ENCODE measurements around the gene MAPK7. TPM values are rescaled to one million over a fixed set of nuclear protein-coding genes. Genes with fewer than 3 reads are reported as not detected.
A peak's percentile ranks its signal among the peaks of the same experiment; 100 is the strongest.

The MAPK7 gene
- total RNA-seq = 10 to 100 TPM in 7 of 8 experiments, 1 to 10 TPM in 1; 9.8 to 20.1 (median 13.4) TPM

DNA sequence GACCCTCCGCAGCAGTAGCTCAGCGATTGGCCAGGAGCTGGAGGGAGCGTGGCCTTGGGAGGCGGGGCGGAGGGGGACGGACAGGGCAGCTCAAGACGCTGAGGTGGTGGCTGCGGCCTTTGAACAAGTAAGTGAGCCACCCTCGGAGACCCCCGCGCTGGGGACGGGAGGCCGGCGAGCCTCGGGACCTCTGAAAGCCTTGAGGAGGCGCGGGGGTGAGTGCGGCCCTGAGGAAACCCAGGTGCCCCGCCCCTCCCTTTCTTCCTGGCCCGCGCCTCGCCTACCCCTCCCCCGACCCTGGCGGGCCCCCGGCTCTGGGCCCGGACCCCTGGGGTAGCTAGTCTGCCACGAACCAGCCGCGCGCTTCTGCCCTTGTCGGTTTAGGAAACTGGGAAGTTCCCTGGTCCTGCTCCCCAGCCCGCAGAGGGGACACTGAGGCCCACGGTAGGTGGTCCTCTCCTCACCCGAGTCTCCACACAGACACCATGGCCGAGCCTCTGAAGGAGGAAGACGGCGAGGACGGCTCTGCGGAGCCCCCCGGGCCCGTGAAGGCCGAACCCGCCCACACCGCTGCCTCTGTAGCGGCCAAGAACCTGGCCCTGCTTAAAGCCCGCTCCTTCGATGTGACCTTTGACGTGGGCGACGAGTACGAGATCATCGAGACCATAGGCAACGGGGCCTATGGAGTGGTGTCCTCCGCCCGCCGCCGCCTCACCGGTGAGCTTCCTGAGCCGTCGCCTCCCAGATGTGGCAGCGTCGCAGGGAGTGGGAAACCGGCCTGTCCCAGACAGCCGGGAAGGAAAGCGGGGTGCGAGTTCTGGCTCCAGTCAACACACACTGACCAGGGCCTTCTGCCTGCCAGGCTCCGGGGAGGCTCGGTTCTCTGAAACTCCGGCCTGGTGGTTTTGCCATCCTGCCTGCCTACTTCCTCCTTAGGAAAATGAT, at the start of gene MAPK7:
MAPK7 (plus strand) TSS at position 83 of the 945 bp plus-strand sequence; CDS start at position 486, 403 bp downstream.
- H3K4me1 ChIP-seq (replicated peaks in 1 of 2) = peaks cover 6 to 11% of the 10 kb centered on the region in 2 donors
- peak within 1 kb of the TSS; percentile 50 to 62 (median 56) for H3K4me3 ChIP-seq
- peak in 3 of 8 experiments; percentile 0 to 5 (median 1) for ATAC-seq (replicated peaks in 6 of 8)
- 0 to 14% (median 5%) methylated on average over 1 to 7 of the region's 69 CpGs; no CpG with 5 or more reads in 6 of the 10 experiments for WGBS, 10 experiments
- in situ Hi-C loops (cut with MboI; ENCODE audit: low pct_unique_long_range_greater_than_20kb in 2 of 9, low sequenced_read_pairs in 9 of 9, unreplicated experiment in 9 of 9) = loop anchor here in 1 of 9 experiments (5.0 kb wide), 1 partner anchor 69 kb away; no protein-coding TSS in a partner anchor
- peak within 1 kb of the TSS; percentile 91 to 97 for H3K27ac ChIP-seq

- in situ Hi-C loops (cut with MboI; ENCODE audit: low pct_unique_long_range_greater_than_20kb in 2 of 9, low sequenced_read_pairs in 9 of 9, unreplicated experiment in 9 of 9) = no loop called here
- no peak overlapping the region for H3K27ac ChIP-seq
- peaks cover 0 to 3% of the 10 kb centered on the region in 2 donors for H3K4me1 ChIP-seq (replicated peaks in 1 of 2)
- H3K4me3 ChIP-seq = no peak overlapping the region
- ATAC-seq (replicated peaks in 6 of 8) = no peak
- 80 to 100% (median 82%) methylated on average over 1 to 2 of the region's 2 CpGs; no CpG with 5 or more reads in 6 of the 10 experiments for WGBS, 10 experiments
Observed at GRCh38 chr17:19329136-19329535, 49.2 kb upstream of the MAPK7 start.

GRCh38 chr17:19329839-19330238, 48.5 kb upstream of the MAPK7 start:
- in situ Hi-C loops (cut with MboI; ENCODE audit: low pct_unique_long_range_greater_than_20kb in 2 of 9, low sequenced_read_pairs in 9 of 9, unreplicated experiment in 9 of 9) = no loop called here
- WGBS, 10 experiments = 80 to 100% (median 100%) methylated on average over 1 to 2 of the region's 2 CpGs; no CpG with 5 or more reads in 4 of the 10 experiments
- no peak overlapping the region for H3K4me3 ChIP-seq
- peaks cover 0 to 3% of the 10 kb centered on the region in 2 donors for H3K4me1 ChIP-seq (replicated peaks in 1 of 2)
- no peak overlapping the region for H3K27ac ChIP-seq
- ATAC-seq (replicated peaks in 6 of 8) = no peak

- Histone ChIP-seq H3K4me1 (replicated peaks in 1 of 2) (peaks cover 0 to 3% of the 10 kb centered on the region in 2 donors), H3K27ac (no peak overlapping the region), H3K4me3 (no peak overlapping the region)
- ATAC-seq (replicated peaks in 6 of 8) = no peak
- WGBS, 10 experiments = 40 to 90% (median 75%) methylated on average over 1 to 3 of the region's 3 CpGs; no CpG with 5 or more reads in 2 of the 10 experiments
- in situ Hi-C loops (cut with MboI; ENCODE audit: low pct_unique_long_range_greater_than_20kb in 2 of 9, low sequenced_read_pairs in 9 of 9, unreplicated experiment in 9 of 9) = no loop called here
Observed at GRCh38 chr17:19330271-19330670, 48.0 kb upstream of the MAPK7 start.

DNA sequence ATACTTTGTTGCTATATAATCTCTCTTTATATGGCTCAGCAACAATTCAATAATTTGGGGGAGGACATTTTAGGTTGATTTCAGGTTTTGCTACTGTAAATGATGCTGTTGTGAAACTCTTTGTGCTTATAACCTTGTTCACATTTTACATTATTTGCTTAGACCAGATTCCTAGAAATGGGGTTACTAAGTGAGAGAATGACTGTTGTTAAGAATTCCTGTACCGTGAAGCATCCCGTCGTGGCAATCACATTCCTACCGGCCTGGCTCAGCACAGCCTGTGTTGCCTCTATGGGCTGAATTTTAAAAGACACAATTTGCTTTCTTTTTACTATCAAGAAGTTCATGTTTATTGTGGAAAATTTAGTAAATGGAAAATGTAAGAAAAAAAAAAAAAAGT, 47.2 kb upstream of the MAPK7 start:
- in situ Hi-C loops (cut with MboI; ENCODE audit: low pct_unique_long_range_greater_than_20kb in 2 of 9, low sequenced_read_pairs in 9 of 9, unreplicated experiment in 9 of 9) = no loop called here
- Histone ChIP-seq H3K27ac (no peak overlapping the region), H3K4me1 (replicated peaks in 1 of 2) (peaks cover 0 to 3% of the 10 kb centered on the region in 2 donors), H3K4me3 (no peak overlapping the region)
- WGBS, 10 experiments = 10 to 80% (median 60%) methylated on average over 1 to 4 of the region's 4 CpGs; no CpG with 5 or more reads in 3 of the 10 experiments
- ATAC-seq (replicated peaks in 6 of 8) = peak in 4 of 8 experiments; percentile 47 to 85 (median 72)

DNA sequence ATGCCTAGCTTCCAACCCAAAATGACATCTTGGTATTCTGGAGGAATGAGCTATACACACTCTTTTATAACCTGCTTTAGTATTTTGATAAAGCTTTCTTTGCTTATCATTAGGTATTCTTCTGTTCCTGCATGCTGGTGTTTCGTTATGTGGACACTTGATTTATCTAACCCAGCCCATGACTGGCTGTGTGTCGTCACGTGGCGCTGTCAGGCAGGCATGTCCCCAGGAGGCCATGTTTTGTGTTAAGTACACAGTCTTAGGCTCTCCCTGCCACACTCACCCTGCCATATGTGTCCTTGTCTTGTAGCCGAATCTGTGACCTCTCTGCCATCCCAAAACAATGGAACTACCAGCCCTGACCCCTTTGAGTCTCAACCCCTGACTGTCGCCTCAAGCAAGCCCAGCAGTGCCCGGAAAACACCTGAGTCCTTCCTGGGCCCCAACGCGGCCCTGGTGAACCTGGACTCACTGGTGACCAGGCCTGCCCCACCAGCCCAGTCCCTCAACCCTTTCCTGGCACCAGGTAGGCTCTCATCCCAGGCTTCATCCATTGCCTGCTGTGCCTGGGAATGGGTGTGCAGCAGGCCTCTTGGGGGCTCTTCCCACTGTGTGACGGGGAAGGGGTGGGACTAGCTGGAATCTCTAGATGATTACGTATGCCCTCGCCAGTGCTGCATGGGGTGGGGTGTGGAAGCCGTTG, 46.6 kb upstream of the MAPK7 start:
- 0 to 100% (median 85%) methylated on average over 1 to 10 of the region's 13 CpGs; no CpG with 5 or more reads in 1 of the 10 experiments for WGBS, 10 experiments
- H3K27ac ChIP-seq = peak overlapping the region in 1 of 2 donors; percentile 8
- peak in 5 of 8 experiments; percentile 13 to 85 (median 69) for ATAC-seq (replicated peaks in 6 of 8)
- peaks cover 3 to 6% of the 10 kb centered on the region in 2 donors for H3K4me1 ChIP-seq (replicated peaks in 1 of 2)
- H3K4me3 ChIP-seq = no peak overlapping the region
- in situ Hi-C loops (cut with MboI; ENCODE audit: low pct_unique_long_range_greater_than_20kb in 2 of 9, low sequenced_read_pairs in 9 of 9, unreplicated experiment in 9 of 9) = no loop called here

GRCh38 chr17:19332371-19333131, 45.7 kb upstream of the MAPK7 start:
- WGBS, 10 experiments = 50 to 100% (median 60%) methylated on average over 1 to 6 of the region's 6 CpGs; no CpG with 5 or more reads in 5 of the 10 experiments
- H3K4me3 ChIP-seq = no peak overlapping the region
- ATAC-seq (replicated peaks in 6 of 8) = peak in 2 of 8 experiments; percentile 8 to 28
- in situ Hi-C loops (cut with MboI; ENCODE audit: low pct_unique_long_range_greater_than_20kb in 2 of 9, low sequenced_read_pairs in 9 of 9, unreplicated experiment in 9 of 9) = no loop called here
- peaks cover 11 to 14% of the 10 kb centered on the region in 2 donors for H3K4me1 ChIP-seq (replicated peaks in 1 of 2)
- no peak overlapping the region for H3K27ac ChIP-seq

- peaks cover 14 to 18% of the 10 kb centered on the region in 2 donors for H3K4me1 ChIP-seq (replicated peaks in 1 of 2)
- 86 to 91% (median 88%) methylated on average over 1 of the region's 1 CpG; no CpG with 5 or more reads in 7 of the 10 experiments for WGBS, 10 experiments
- H3K4me3 ChIP-seq = no peak overlapping the region
- ATAC-seq (replicated peaks in 6 of 8) = no peak
- in situ Hi-C loops (cut with MboI; ENCODE audit: low pct_unique_long_range_greater_than_20kb in 2 of 9, low sequenced_read_pairs in 9 of 9, unreplicated experiment in 9 of 9) = no loop called here
- H3K27ac ChIP-seq = no peak overlapping the region
Observed at GRCh38 chr17:19333132-19333440, 45.2 kb upstream of the MAPK7 start.

- ATAC-seq (replicated peaks in 6 of 8) = no peak
Observed at GRCh38 chr17:19333736-19334290, 44.5 kb upstream of the MAPK7 start.

GRCh38 chr17:19334331-19334730, 44.0 kb upstream of the MAPK7 start:
- Histone ChIP-seq H3K4me1 (replicated peaks in 1 of 2) (peaks cover 15 to 23% of the 10 kb centered on the region in 2 donors), H3K4me3 (no peak overlapping the region), H3K27ac (no peak overlapping the region)
- WGBS, 10 experiments = 79 to 100% (median 90%) methylated on average over 1 to 2 of the region's 6 CpGs; no CpG with 5 or more reads in 7 of the 10 experiments
- ATAC-seq (replicated peaks in 6 of 8) = no peak
- in situ Hi-C loops (cut with MboI; ENCODE audit: low pct_unique_long_range_greater_than_20kb in 2 of 9, low sequenced_read_pairs in 9 of 9, unreplicated experiment in 9 of 9) = no loop called here

More at GRCh38 chr17:19333736-19334290, 44.5 kb upstream of the MAPK7 start:
- H3K27ac ChIP-seq = no peak overlapping the region
- in situ Hi-C loops (cut with MboI; ENCODE audit: low pct_unique_long_range_greater_than_20kb in 2 of 9, low sequenced_read_pairs in 9 of 9, unreplicated experiment in 9 of 9) = no loop called here
- no peak overlapping the region for H3K4me3 ChIP-seq
- H3K4me1 ChIP-seq (replicated peaks in 1 of 2) = peaks cover 15 to 23% of the 10 kb centered on the region in 2 donors
- WGBS, 10 experiments = 89 to 100% methylated on average over 1 to 5 of the region's 12 CpGs; no CpG with 5 or more reads in 8 of the 10 experiments

- peak overlapping the region; percentile 45 to 85 for H3K27ac ChIP-seq
- 73 to 96% (median 78%) methylated on average over 5 to 8 of the region's 18 CpGs; no CpG with 5 or more reads in 7 of the 10 experiments for WGBS, 10 experiments
- H3K4me3 ChIP-seq = no peak overlapping the region
- no peak for ATAC-seq (replicated peaks in 6 of 8)
- in situ Hi-C loops (cut with MboI; ENCODE audit: low pct_unique_long_range_greater_than_20kb in 2 of 9, low sequenced_read_pairs in 9 of 9, unreplicated experiment in 9 of 9) = no loop called here
- peaks cover 15 to 23% of the 10 kb centered on the region in 2 donors for H3K4me1 ChIP-seq (replicated peaks in 1 of 2)
Observed at GRCh38 chr17:19335951-19336631, 42.2 kb upstream of the MAPK7 start.
